Endothelial cell of umbilical vein (primary cell): Measurements from ENCODE around the gene MYH8. TPM values are rescaled to one million over a fixed set of nuclear protein-coding genes. Genes with fewer than 3 reads are reported as not detected.

ENCODE experiments used
- BruUV-seq: library from RNA; stranded (reverse); fragments of 400-500 nt; replicated peaks from 2 replicates; lab custom pipeline; 2021; lab: Mats Ljungman, UMichigan
- CTCF ChIA-PET: fragments of 300-600, 350-600 bp; sonication (Branson Sonifier 250); formaldehyde crosslinking; loops from one replicate; lab custom pipeline; 2021; ENCODE audit warnings: antibody characterized with exemption, inconsistent platforms; lab: Charles Lee
- POLR2A ChIA-PET: fragments of 300-600, 350-600 bp; sonication (Branson Sonifier 250); formaldehyde crosslinking; loops from one replicate; lab custom pipeline; 2021; ENCODE audit warnings: antibody characterized with exemption, inconsistent platforms; lab: Charles Lee
- DNase-seq: peaks from one replicate; pipeline ENCODE4 v3.0.0-alpha.2; 2011; ENCODE audit warnings: low read depth, low spot score
- FAIRE-seq: peaks from 2 replicates; lab custom pipeline; 2011; peaks lifted over from hg19 to GRCh38; lab: Jason Lieb, UNC
- H2AFZ ChIP-seq: 2 replicates; pipeline ENCODE4 v1.6.0; 2012; ENCODE audit warnings: low read depth, low read length, control low read depth, inconsistent platforms
- H3K27ac ChIP-seq: 2 replicates; pipeline ENCODE4 v1.5.1; 2011; ENCODE audit warnings: low read depth, mild to moderate bottlenecking, control low read depth, low read length, moderate library complexity; ENCODE audit not compliant: insufficient read depth
- H3K27me3 ChIP-seq, 2 experiments: 2 replicates each; pipeline versions ENCODE4 v1.6.0 to v1.6.1; 2011; ENCODE audit warnings: low read length in 2 of 2, mixed read lengths in 1 of 2; ENCODE audit not compliant: control insufficient read depth in 2 of 2, insufficient read depth in 2 of 2
- H3K36me3 ChIP-seq, 2 experiments: 2 replicates in 1 of 2; 3 replicates in 1 of 2; pipeline ENCODE4 v1.5.1; 2011; ENCODE audit warnings: low read length in 2 of 2, mild to moderate bottlenecking in 1 of 2, moderate library complexity in 1 of 2; ENCODE audit not compliant: control insufficient read depth in 2 of 2, insufficient read depth in 2 of 2; ENCODE audit errors: extremely low read depth in 1 of 2
- H3K4me1 ChIP-seq: 3 replicates; pipeline ENCODE4 v1.5.1; 2011; ENCODE audit warnings: mild to moderate bottlenecking, low read length; ENCODE audit not compliant: control insufficient read depth, insufficient read depth; ENCODE audit errors: extremely low read depth
- H3K4me2 ChIP-seq: 2 replicates; pipeline ENCODE4 v1.6.1; 2011; ENCODE audit warnings: low read length, control low read depth, mixed read lengths; ENCODE audit not compliant: insufficient read depth
- H3K4me3 ChIP-seq, 3 experiments: fragments of 200-600 bp in 1 of 3; sonication (generic), shearing (Covaris generic) in 1 of 3; replicated peaks in 1 of 3; 2 replicates each; pipeline ENCODE4 v1.5.1; 2011 to 2016; ENCODE audit warnings: control low read depth in 3 of 3, low read length in 3 of 3, mild to moderate bottlenecking in 2 of 3, inconsistent platforms in 1 of 3, low read depth in 1 of 3, moderate library complexity in 1 of 3; ENCODE audit not compliant: insufficient read depth in 1 of 3
- H3K79me2 ChIP-seq: 2 replicates; pipeline ENCODE4 v1.6.0; 2012; ENCODE audit warnings: low read length, inconsistent platforms; ENCODE audit not compliant: control insufficient read depth, insufficient read depth
- H3K9ac ChIP-seq: replicated peaks from 2 replicates; pipeline ENCODE3; 2011; ENCODE audit warnings: low read length, control low read depth; ENCODE audit not compliant: insufficient read depth; ENCODE audit errors: extremely low read depth
- H3K9me1 ChIP-seq: replicated peaks from 3 replicates; pipeline ENCODE4 v1.6.0; 2011; ENCODE audit warnings: mild to moderate bottlenecking, low read length; ENCODE audit not compliant: control insufficient read depth, insufficient read depth; ENCODE audit errors: extremely low read depth
- H3K9me3 ChIP-seq: replicated peaks from 2 replicates; pipeline ENCODE4 v1.5.1; 2012; ENCODE audit warnings: low read length, inconsistent platforms; ENCODE audit not compliant: control insufficient read depth, insufficient read depth
- H4K20me1 ChIP-seq: replicated peaks from 2 replicates; pipeline ENCODE3; 2011; ENCODE audit warnings: mild to moderate bottlenecking, low read length; ENCODE audit not compliant: control insufficient read depth, insufficient read depth; ENCODE audit errors: extremely low read depth
- CTCF ChIP-seq, 2 donors: IDR thresholded peaks; 1 replicate in 1 of 2; 2 replicates in 1 of 2; pipeline ENCODE4 v1.5.1; 2011; ENCODE audit warnings: low read length in 2 of 2, mild to moderate bottlenecking in 2 of 2, moderate library complexity in 2 of 2, control low read depth in 1 of 2, inconsistent platforms in 1 of 2, low read depth in 1 of 2; ENCODE audit not compliant: insufficient read depth in 1 of 2; ENCODE audit errors: extremely low read depth in 1 of 2
- EZH2 ChIP-seq: IDR thresholded peaks from 2 replicates; pipeline ENCODE4 v1.6.1; 2012; ENCODE audit warnings: borderline replicate concordance, low read depth, mild to moderate bottlenecking, moderate library complexity, low read length, inconsistent platforms; ENCODE audit not compliant: severe bottlenecking
- FOS ChIP-seq: IDR thresholded peaks from 2 replicates; pipeline ENCODE4 v1.6.1; 2011; ENCODE audit warnings: mild to moderate bottlenecking, low read length, moderate library complexity, borderline replicate concordance; ENCODE audit not compliant: insufficient read depth
- GATA2 ChIP-seq: IDR thresholded peaks from 2 replicates; pipeline ENCODE4 v1.7.0; 2011; ENCODE audit warnings: low read depth, mild to moderate bottlenecking, moderate library complexity, mixed read lengths, low read length; ENCODE audit not compliant: insufficient read length, insufficient read depth
- JUN ChIP-seq: IDR thresholded peaks from 2 replicates; pipeline ENCODE4 v1.6.1; 2011; ENCODE audit warnings: borderline replicate concordance, low read depth; ENCODE audit not compliant: insufficient read length, insufficient read depth
- MAX ChIP-seq: IDR thresholded peaks from 2 replicates; pipeline ENCODE4 v1.6.1; 2011; ENCODE audit not compliant: insufficient read depth, insufficient read length
- MYC ChIP-seq: IDR thresholded peaks from one replicate; pipeline ENCODE4 v1.6.1; 2011; ENCODE audit warnings: mild to moderate bottlenecking, low read depth, low read length
- POLR2A ChIP-seq: IDR thresholded peaks from 2 replicates; pipeline ENCODE4 v1.6.1; 2012; ENCODE audit warnings: low read depth, mild to moderate bottlenecking, control low read depth, low read length
- POLR2AphosphoS5 ChIP-seq: IDR thresholded peaks from 2 replicates; pipeline ENCODE4 v1.6.1; 2012; ENCODE audit warnings: low read depth, mild to moderate bottlenecking, control low read depth, low read length, moderate library complexity; ENCODE audit not compliant: insufficient read depth
- dilution Hi-C: fragments of 300-500 bp; cut with MboI; formaldehyde crosslinking; loops from one replicate; pipeline ENCODE4 v1.15.0; 2019; ENCODE audit warnings: low sequenced_read_pairs; ENCODE audit not compliant: extremely low pct_ligation_motif_present
- intact Hi-C: fragments of 100-400 bp; cut with micrococcal nuclease; formaldehyde crosslinking; loops from one replicate; pipeline ENCODE4 v1.10.0; 2022
- polyA plus RNA-seq, 4 experiments: library from polyadenylated mRNA; depleted of rRNA in 3 of 4; stranded (reverse) in 3 of 4; unstranded in 1 of 4; fragments of >200 nt; gene quantifications; 2 replicates each; pipeline versions ENCODE4 v1.2.1 to v1.2.3, GENCODE V29; 2011 to 2012; ENCODE audit warnings: missing spikeins in 1 of 4
- total RNA-seq: library from RNA; stranded (reverse); gene quantifications from 2 replicates; pipeline ENCODE4 v1.2.3, GENCODE V29; 2021

Gene MYH8
- total and polyA plus RNA-seq, 2 donors (not counting 3 experiments of a cell fraction or from before 2014, with no cell fraction given), result not detected

- no TSS peak for BruUV-seq
- DNase-seq (no peak), FAIRE-seq (no peak)
- Histone ChIP-seq H3K9ac (no peak overlapping the region), H3K79me2 (no peaks in the 10 kb centered on the region), H3K9me3 (no peaks in the 10 kb centered on the region), H3K27ac (no peak overlapping the region), H3K4me1 (no peaks in the 10 kb centered on the region), H3K4me3 (no peak overlapping the region), H3K9me1 (no peaks in the 10 kb centered on the region), H3K36me3 (no peaks in the 10 kb centered on the region), H3K4me2 (no peak overlapping the region), H4K20me1 (no peaks in the 10 kb centered on the region), H3K27me3 (no peaks in the 10 kb centered on the region), H2AFZ (no peak overlapping the region)
- intact Hi-C loops, result no loop called here
- dilution Hi-C loops, result no loop called here
- POLR2A ChIA-PET, result no interaction called here
- CTCF ChIA-PET, result no interaction called here
- TF ChIP-seq MAX (no peak), GATA2 (no peak), POLR2A (no peak), CTCF (IDR thresholded peaks at IDR 0.05; ENCODE audit: extremely low read depth in 1 of 2, insufficient read depth in 1 of 2, low read depth in 1 of 2, low read length in 2 of 2) (no peak), EZH2 (no peak), MYC (no peak), JUN (no peak), FOS (no peak), POLR2AphosphoS5 (no peak)
These were observed 18.1 kb upstream of the MYH8 start for GRCh38 chr17:10439816-10440215.
